IPS-18a (cell line): ENCODE results near the gene RNLS.
A peak's percentile ranks its signal among the peaks of the same experiment; 100 is the strongest.

ENCODE experiments used
- H3K27ac ChIP-seq: one replicate; pipeline ENCODE4 v1.5.1; 2013; ENCODE audit warnings: low read length
- H3K27me3 ChIP-seq: one replicate; pipeline ENCODE4 v1.6.1; 2013; ENCODE audit warnings: mild to moderate bottlenecking, low read length; ENCODE audit not compliant: control insufficient read depth, insufficient read depth
- H3K36me3 ChIP-seq: one replicate; pipeline ENCODE4 v1.6.1; 2013; ENCODE audit warnings: low read depth, low read length; ENCODE audit not compliant: control insufficient read depth
- H3K4me1 ChIP-seq: one replicate; pipeline ENCODE4 v1.6.1; 2013; ENCODE audit warnings: low read depth, low read length; ENCODE audit not compliant: control insufficient read depth
- H3K4me3 ChIP-seq: one replicate; pipeline ENCODE4 v1.5.1; 2013; ENCODE audit warnings: low read length
- H3K9ac ChIP-seq: one replicate; pipeline ENCODE4 v1.6.1; 2013; ENCODE audit warnings: mild to moderate bottlenecking, low read length, moderate library complexity
- H3K9me3 ChIP-seq: one replicate; pipeline ENCODE4 v1.6.1; 2013; ENCODE audit warnings: low read depth, low read length; ENCODE audit not compliant: control insufficient read depth

Gene RNLS

GRCh38 chr10:88347022-88347421, 236.1 kb downstream of the RNLS start:
- no peak overlapping the region for H3K27ac ChIP-seq
- peaks cover 44% of the 10 kb centered on the region for H3K4me1 ChIP-seq
- no peaks in the 10 kb centered on the region for H3K9me3 ChIP-seq
- no peak overlapping the region for H3K9ac ChIP-seq
- no peaks in the 10 kb centered on the region for H3K36me3 ChIP-seq
- H3K27me3 ChIP-seq: no peaks in the 10 kb centered on the region
- peak overlapping the region; percentile 27 for H3K4me3 ChIP-seq

GRCh38 chr10:88346144-88346977, 236.8 kb downstream of the RNLS start:
- H3K9me3 ChIP-seq: no peaks in the 10 kb centered on the region
- no peak overlapping the region for H3K4me3 ChIP-seq
- H3K9ac ChIP-seq: no peak overlapping the region
- H3K4me1 ChIP-seq: peaks cover 44% of the 10 kb centered on the region
- no peaks in the 10 kb centered on the region for H3K27me3 ChIP-seq
- H3K27ac ChIP-seq: no peak overlapping the region
- no peaks in the 10 kb centered on the region for H3K36me3 ChIP-seq

GRCh38 chr10:88343761-88344484, 239.2 kb downstream of the RNLS start:
- no peak overlapping the region for H3K4me3 ChIP-seq
- H3K27me3 ChIP-seq: no peaks in the 10 kb centered on the region
- H3K4me1 ChIP-seq: peaks cover 42% of the 10 kb centered on the region
- H3K36me3 ChIP-seq: no peaks in the 10 kb centered on the region
- no peak overlapping the region for H3K9ac ChIP-seq
- H3K9me3 ChIP-seq: no peaks in the 10 kb centered on the region
- H3K27ac ChIP-seq: no peak overlapping the region

GRCh38 chr10:88342733-88343310, 240.3 kb downstream of the RNLS start:
- no peaks in the 10 kb centered on the region for H3K27me3 ChIP-seq
- no peak overlapping the region for H3K9ac ChIP-seq
- H3K27ac ChIP-seq: no peak overlapping the region
- H3K9me3 ChIP-seq: no peaks in the 10 kb centered on the region
- no peak overlapping the region for H3K4me3 ChIP-seq
- H3K36me3 ChIP-seq: no peaks in the 10 kb centered on the region
- peaks cover 31% of the 10 kb centered on the region for H3K4me1 ChIP-seq

DNA sequence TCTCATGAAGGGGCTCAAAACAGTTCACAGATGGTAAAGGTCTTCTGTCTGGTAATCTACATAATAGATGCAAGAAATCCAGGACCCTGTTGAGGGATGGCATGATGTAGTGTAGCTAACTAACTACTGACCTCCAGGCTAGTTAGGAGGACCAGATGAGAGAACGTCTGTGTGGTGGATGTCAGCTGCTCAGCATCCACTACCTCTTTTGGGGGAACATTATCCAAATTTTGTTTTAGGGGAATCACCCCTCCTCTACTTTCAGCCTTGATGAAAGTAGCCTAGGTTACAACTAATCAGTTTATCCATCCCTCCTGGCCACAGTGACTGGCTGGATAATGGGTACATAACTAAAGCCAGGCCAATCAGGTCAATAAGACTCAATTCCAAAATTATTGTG, 246.0 kb downstream of the RNLS start:
- peaks cover 5% of the 10 kb centered on the region for H3K4me1 ChIP-seq
- no peak overlapping the region for H3K27ac ChIP-seq
- H3K36me3 ChIP-seq: no peaks in the 10 kb centered on the region
- no peak overlapping the region for H3K9ac ChIP-seq
- H3K27me3 ChIP-seq: no peaks in the 10 kb centered on the region
- no peak overlapping the region for H3K4me3 ChIP-seq
- H3K9me3 ChIP-seq: no peaks in the 10 kb centered on the region

DNA sequence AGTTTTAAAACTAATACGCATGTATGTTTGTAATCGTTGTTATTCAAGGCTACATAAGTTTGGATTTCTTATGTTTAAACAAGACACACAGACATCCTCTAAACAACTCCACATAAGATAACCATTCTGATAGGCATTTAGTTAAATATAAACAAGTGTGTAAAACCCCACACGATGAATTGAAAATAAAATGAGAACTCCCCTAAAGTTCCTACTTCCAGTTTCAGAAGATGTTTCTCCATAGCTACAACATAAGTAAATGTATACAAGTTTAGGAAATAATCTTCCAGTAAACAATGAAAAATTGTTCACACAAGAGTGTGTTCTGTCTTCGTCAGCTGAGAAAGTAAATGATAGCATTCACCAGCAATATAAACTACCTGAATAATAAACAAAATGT, 246.8 kb downstream of the RNLS start:
- Histone ChIP-seq H3K27me3 (no peaks in the 10 kb centered on the region), H3K9me3 (no peaks in the 10 kb centered on the region), H3K9ac (no peak overlapping the region), H3K27ac (no peak overlapping the region), H3K36me3 (no peaks in the 10 kb centered on the region), H3K4me1 (peaks cover 5% of the 10 kb centered on the region), H3K4me3 (no peak overlapping the region)

DNA sequence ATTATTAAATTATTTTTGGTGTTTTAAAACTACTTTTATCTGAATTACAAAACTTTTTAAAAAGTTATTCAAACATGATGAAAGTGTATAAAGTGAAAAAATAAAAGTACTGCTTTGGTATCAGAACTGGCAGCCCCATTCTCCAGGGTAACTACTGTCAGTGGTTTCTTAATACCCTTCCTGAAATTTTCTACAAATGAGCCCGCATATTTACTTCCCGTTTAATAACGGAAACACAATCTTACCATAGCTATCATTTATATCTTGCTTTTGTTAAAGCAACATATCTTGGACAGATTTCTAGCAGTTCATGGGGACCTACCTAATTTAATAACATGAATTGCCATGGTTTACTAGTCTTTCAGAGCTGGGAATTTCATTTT, 249.9 kb downstream of the RNLS start:
- Histone ChIP-seq H3K27ac (no peak overlapping the region), H3K36me3 (no peaks in the 10 kb centered on the region), H3K9ac (no peak overlapping the region), H3K4me3 (no peak overlapping the region), H3K27me3 (no peaks in the 10 kb centered on the region), H3K9me3 (no peaks in the 10 kb centered on the region), H3K4me1 (peaks cover 5% of the 10 kb centered on the region)

DNA sequence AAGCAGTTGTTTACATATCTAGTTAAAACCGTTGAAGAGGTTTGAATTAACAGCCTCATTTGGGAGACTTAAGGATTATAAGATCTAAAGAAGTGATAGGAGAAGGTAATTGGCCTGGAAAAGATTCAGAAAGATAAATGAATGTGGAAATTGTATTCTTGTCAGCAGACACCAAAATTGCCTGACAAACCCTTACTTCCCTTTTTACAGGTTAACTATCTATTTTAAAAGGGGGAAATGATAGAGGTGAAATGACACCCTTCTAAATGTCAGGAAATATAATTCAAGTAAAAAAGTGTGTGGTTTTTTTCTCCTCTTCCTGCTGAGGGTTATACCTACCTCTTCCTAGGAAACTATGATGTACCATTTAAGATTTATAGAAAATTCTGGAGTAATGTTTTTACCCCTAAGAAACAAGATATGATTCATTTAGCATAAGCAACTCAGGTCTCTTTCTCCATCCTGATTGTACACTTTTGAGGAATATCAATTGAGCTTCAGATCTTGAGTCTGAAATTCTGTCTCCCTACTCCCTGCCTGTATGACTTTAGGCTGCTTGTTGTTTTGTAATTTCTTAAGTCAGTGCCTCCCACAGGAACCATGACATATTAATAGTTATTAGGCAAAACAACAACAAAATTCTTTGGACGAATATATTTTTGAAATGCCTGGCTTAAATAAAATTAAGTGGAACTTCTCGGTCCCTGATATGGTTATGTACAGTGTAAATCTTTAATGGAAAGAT, 250.4 kb downstream of the RNLS start:
- H3K9me3 ChIP-seq: no peaks in the 10 kb centered on the region
- H3K27ac ChIP-seq: no peak overlapping the region
- H3K9ac ChIP-seq: no peak overlapping the region
- peaks cover 5% of the 10 kb centered on the region for H3K4me1 ChIP-seq
- no peaks in the 10 kb centered on the region for H3K36me3 ChIP-seq
- no peak overlapping the region for H3K4me3 ChIP-seq
- no peaks in the 10 kb centered on the region for H3K27me3 ChIP-seq

GRCh38 chr10:88330174-88330573, 252.9 kb downstream of the RNLS start:
- no peaks in the 10 kb centered on the region for H3K36me3 ChIP-seq
- peaks cover 5% of the 10 kb centered on the region for H3K4me1 ChIP-seq
- no peak overlapping the region for H3K9ac ChIP-seq
- H3K4me3 ChIP-seq: no peak overlapping the region
- no peaks in the 10 kb centered on the region for H3K9me3 ChIP-seq
- H3K27ac ChIP-seq: no peak overlapping the region
- no peaks in the 10 kb centered on the region for H3K27me3 ChIP-seq

DNA sequence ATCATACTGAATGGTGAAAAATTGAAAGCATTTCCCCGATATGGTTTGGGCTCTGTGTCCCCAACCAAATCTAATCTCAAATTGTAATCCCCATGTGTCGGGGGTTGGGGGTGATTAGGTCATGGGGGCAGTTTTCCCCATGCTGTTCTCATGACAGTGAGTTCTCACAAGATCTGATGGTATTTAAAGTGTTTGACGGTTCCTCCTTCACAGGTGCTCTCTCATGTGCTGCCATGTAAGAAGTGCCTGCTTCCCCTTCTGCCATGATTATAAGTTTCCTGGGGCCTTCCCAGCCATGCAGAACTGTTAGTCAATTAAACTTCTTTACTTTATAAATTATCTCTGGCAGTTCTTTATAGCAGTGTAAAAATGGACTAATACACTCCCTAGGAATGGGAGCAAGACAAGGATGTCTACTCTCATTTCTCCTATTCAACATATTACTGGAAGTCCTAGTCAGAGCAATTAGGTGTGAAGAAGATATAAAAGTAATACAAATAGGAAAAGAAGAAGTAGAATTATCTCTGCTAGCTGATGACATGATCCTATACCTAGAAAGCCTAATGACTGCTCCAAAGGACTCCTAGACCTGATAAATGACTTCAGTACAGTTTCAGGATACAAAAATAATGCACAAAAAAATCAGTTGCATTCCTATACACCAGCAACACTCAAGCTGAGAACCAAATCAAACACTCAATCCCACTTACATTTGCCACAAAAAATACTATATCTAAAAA, 260.6 kb downstream of the RNLS start:
- Histone ChIP-seq H3K9ac (no peak overlapping the region), H3K36me3 (no peaks in the 10 kb centered on the region), H3K27me3 (no peaks in the 10 kb centered on the region), H3K4me3 (no peak overlapping the region), H3K27ac (no peak overlapping the region), H3K9me3 (peaks cover 19% of the 10 kb centered on the region), H3K4me1 (no peaks in the 10 kb centered on the region)
